Natural killer cell (primary cell): ENCODE data around the gene TMEM169. TPM values are rescaled to one million over a fixed set of nuclear protein-coding genes. Genes with fewer than 3 reads are reported as not detected.

Experiments used
- ATAC-seq, 3 donors: fragments of 150-1000 bp in 2 of 3; fragments of 200-7000 bp in 1 of 3; cut with Tn5 transposase; 1 replicate in 1 of 3; 2 replicates in 2 of 3; pipeline ENCODE4 v1.10.0; 2021; ENCODE audit warnings: mild to moderate bottlenecking in 2 of 3, moderate library complexity in 2 of 3
- DNase-seq, 2 donors: peaks; one replicate each; pipeline versions ENCODE4 v3.0.0 to v3.0.0-alpha.2; 2013 to 2021; ENCODE audit warnings: mixed read lengths in 1 of 2
- H3K27ac ChIP-seq: one replicate; pipeline ENCODE4 v1.5.1; 2013; ENCODE audit warnings: mild to moderate bottlenecking, low read length
- H3K27me3 ChIP-seq: one replicate; pipeline ENCODE4 v1.6.1; 2013; ENCODE audit warnings: low read length; ENCODE audit not compliant: control insufficient read depth, insufficient read depth
- H3K36me3 ChIP-seq: one replicate; pipeline ENCODE4 v1.6.1; 2013; ENCODE audit warnings: low read length; ENCODE audit not compliant: control insufficient read depth, insufficient read depth
- H3K4me1 ChIP-seq: one replicate; pipeline ENCODE4 v1.6.1; 2013; ENCODE audit warnings: low read length; ENCODE audit not compliant: control insufficient read depth, insufficient read depth
- H3K4me3 ChIP-seq: one replicate; pipeline ENCODE4 v1.5.1; 2013; ENCODE audit warnings: low read length
- H3K9me3 ChIP-seq: one replicate; pipeline ENCODE4 v1.6.1; 2013; ENCODE audit warnings: low read length; ENCODE audit not compliant: control insufficient read depth, insufficient read depth
- H3K27ac Mint-ChIP-seq, 2 donors: one replicate each; pipeline ENCODE4 v1.8.0; 2022; ENCODE audit warnings: mild to moderate bottlenecking in 2 of 2, mixed read lengths in 2 of 2, moderate library complexity in 1 of 2
- H3K27me3 Mint-ChIP-seq, 2 donors: one replicate each; pipeline ENCODE4 v1.8.0; 2022; ENCODE audit warnings: low read depth in 2 of 2, mixed read lengths in 2 of 2
- H3K36me3 Mint-ChIP-seq: one replicate; pipeline ENCODE4 v1.8.0; 2022; ENCODE audit warnings: mixed read lengths
- H3K4me1 Mint-ChIP-seq, 2 donors: one replicate each; pipeline ENCODE4 v1.8.0; 2022; ENCODE audit warnings: mixed read lengths in 2 of 2
- H3K4me3 Mint-ChIP-seq: one replicate; pipeline ENCODE4 v1.8.0; 2022; ENCODE audit warnings: mild to moderate bottlenecking, moderate library complexity, mixed read lengths
- H3K9me3 Mint-ChIP-seq, 2 donors: one replicate each; pipeline ENCODE4 v1.8.0; 2022; ENCODE audit warnings: mixed read lengths in 2 of 2
- CTCF ChIP-seq: fragments of 200-600 bp; IDR thresholded peaks from one replicate; pipeline ENCODE4 v1.8.0; 2022; ENCODE audit warnings: antibody characterized with exemption
- WGBS: methylation state at CpG from one replicate; pipeline ENCODE4 v1.1.7; 2013; ENCODE audit warnings: missing lambda C conversion rate; ENCODE audit not compliant: insufficient coverage; 5-methylcytosine and 5-hydroxymethylcytosine counted together
- intact Hi-C: fragments of 100-400 bp; cut with micrococcal nuclease; formaldehyde crosslinking; loops from one replicate; pipeline ENCODE4 v1.14.2; 2022
- total RNA-seq, 4 donors: library from RNA; stranded (reverse); fragments of 120-200 nt in 1 of 4; gene quantifications; one replicate each; pipeline versions ENCODE4 v1.2.3 to v1.2.4, GENCODE V29; 2013 to 2022

Gene TMEM169
- total RNA-seq, 3 donors from 2014 or later (not counting 1 experiment from before 2014, with no cell fraction given): 0.68 to 1.5 (median 0.98) TPM

GRCh38 chr2:216142540-216142939 lies 60.8 kb downstream of the TMEM169 start:
- peak overlapping the region in 1 of 2 donors; percentile 29 for H3K27ac Mint-ChIP-seq

GRCh38 chr2:216144372-216144771 lies 62.7 kb downstream of the TMEM169 start:
- H3K27ac ChIP-seq: no peak overlapping the region
- TF ChIP-seq CTCF: no peak
- DNase-seq (no peak), ATAC-seq (no peak)
- 100% methylated on average over 1 of the region's 1 CpG for WGBS
- Mint-ChIP-seq H3K27me3 (no peaks in the 10 kb centered on the region), H3K4me3 (no peak overlapping the region), H3K36me3 (peaks cover 8% of the 10 kb centered on the region), H3K27ac (no peak overlapping the region), H3K9me3 (no peaks in the 10 kb centered on the region), H3K4me1 (peaks cover 11 to 18% of the 10 kb centered on the region in 2 donors)
- no peaks in the 10 kb centered on the region for H3K9me3 ChIP-seq
- intact Hi-C loops: no loop called here
- H3K4me1 ChIP-seq: no peaks in the 10 kb centered on the region
- no peaks in the 10 kb centered on the region for H3K27me3 ChIP-seq
- H3K36me3 ChIP-seq: peaks cover 89% of the 10 kb centered on the region
- no peak overlapping the region for H3K4me3 ChIP-seq

More at GRCh38 chr2:216142540-216142939, 60.8 kb downstream of the TMEM169 start:
- no peaks in the 10 kb centered on the region for H3K27me3 ChIP-seq
- H3K9me3 ChIP-seq: no peaks in the 10 kb centered on the region
- Mint-ChIP-seq H3K36me3 (peaks cover 16% of the 10 kb centered on the region), H3K4me1 (peaks cover 11 to 14% of the 10 kb centered on the region in 2 donors), H3K27me3 (no peaks in the 10 kb centered on the region), H3K4me3 (no peak overlapping the region), H3K9me3 (no peaks in the 10 kb centered on the region)
- intact Hi-C loops: no loop called here
- H3K27ac ChIP-seq: no peak overlapping the region
- no peak overlapping the region for H3K4me3 ChIP-seq
- ATAC-seq (peak in 1 of 3 donors; percentile 31), DNase-seq (peak in 1 of 2 donors; percentile 25)
- H3K36me3 ChIP-seq: peaks cover 90% of the 10 kb centered on the region
- WGBS: no CpG with 5 or more reads among the region's 1 CpG
- TF ChIP-seq CTCF: no peak
- H3K4me1 ChIP-seq: no peaks in the 10 kb centered on the region

DNA sequence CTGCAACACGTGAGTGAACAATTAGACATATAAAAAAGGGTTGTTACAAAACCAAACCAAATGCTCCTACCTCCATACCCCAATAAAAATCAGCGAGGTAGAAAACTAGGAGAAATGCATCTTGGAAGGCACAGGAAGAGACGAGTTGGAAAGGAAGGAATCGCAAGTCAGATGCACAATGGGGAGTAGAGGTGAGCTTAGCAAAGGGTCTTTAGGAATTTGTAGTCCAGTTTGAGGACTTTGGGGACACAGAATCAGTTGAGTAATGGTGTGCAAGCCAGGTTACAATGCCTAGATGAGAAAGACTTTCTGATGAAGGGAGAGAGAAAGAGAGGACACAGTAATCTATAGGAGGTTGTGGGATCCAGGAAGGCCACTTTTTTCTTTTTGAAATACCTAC lies 63.1 kb downstream of the TMEM169 start:
- H3K36me3 ChIP-seq: peaks cover 89% of the 10 kb centered on the region
- intact Hi-C loops: no loop called here
- H3K4me3 Mint-ChIP-seq: no peak overlapping the region
- no peaks in the 10 kb centered on the region for H3K4me1 ChIP-seq
- no peak for TF ChIP-seq CTCF
- H3K36me3 Mint-ChIP-seq: peaks cover 13% of the 10 kb centered on the region
- H3K27ac ChIP-seq: no peak overlapping the region
- ATAC-seq (no peak), DNase-seq (no peak)
- no peaks in the 10 kb centered on the region for H3K27me3 Mint-ChIP-seq
- no peaks in the 10 kb centered on the region for H3K9me3 Mint-ChIP-seq
- 97% methylated on average over 3 of the region's 4 CpGs for WGBS
- H3K4me3 ChIP-seq: no peak overlapping the region
- no peaks in the 10 kb centered on the region for H3K27me3 ChIP-seq
- peaks cover 14 to 23% of the 10 kb centered on the region in 2 donors for H3K4me1 Mint-ChIP-seq
- H3K27ac Mint-ChIP-seq: no peak overlapping the region
- H3K9me3 ChIP-seq: no peaks in the 10 kb centered on the region

- peaks cover 88% of the 10 kb centered on the region for H3K36me3 ChIP-seq
- WGBS: 59% methylated on average over 3 of the region's 4 CpGs
- Mint-ChIP-seq H3K36me3 (peaks cover 16% of the 10 kb centered on the region), H3K27ac (peak overlapping the region; percentile 64 to 75), H3K9me3 (no peaks in the 10 kb centered on the region), H3K4me3 (no peak overlapping the region), H3K4me1 (peaks cover 19 to 23% of the 10 kb centered on the region in 2 donors), H3K27me3 (no peaks in the 10 kb centered on the region)
- H3K4me1 ChIP-seq: no peaks in the 10 kb centered on the region
- ATAC-seq (no peak), DNase-seq (no peak)
- intact Hi-C loops: no loop called here
- TF ChIP-seq CTCF: no peak
- no peak overlapping the region for H3K27ac ChIP-seq
- no peaks in the 10 kb centered on the region for H3K9me3 ChIP-seq
- H3K27me3 ChIP-seq: no peaks in the 10 kb centered on the region
- no peak overlapping the region for H3K4me3 ChIP-seq
These were observed 64.9 kb downstream of the TMEM169 start for GRCh38 chr2:216146573-216146972.
